ENCODE results near the gene TXNIP. TPM values are rescaled to one million over a fixed set of nuclear protein-coding genes. Genes with fewer than 3 reads are reported as not detected.

TXNIP gene
- total and polyA plus RNA-seq, 7 donors: 887 to 2,747 (median 1,577) TPM

GRCh38 chr1:145978854-145979745 is 17.3 kb downstream of the TXNIP start:
- Histone ChIP-seq H3K36me3 (ENCODE audit: insufficient read depth in 1 of 2, low read depth in 1 of 2) (peaks cover 0 to 11% of the 10 kb centered on the region in 2 donors), H3K4me3 (peak overlapping the region; percentile 50), H3K27ac (peak overlapping the region; percentile 98), H3K9me3 (no peaks in the 10 kb centered on the region), H3K4me1 (peaks cover 63% of the 10 kb centered on the region), H3K27me3 (ENCODE audit: insufficient read depth in 3 of 3, low read length in 2 of 3) (no peaks in the 10 kb centered on the region)
- ATAC-seq (peak; percentile 78 to 83 (median 82)), DNase-seq (peak; percentile 90 to 94)
- 3 to 5% (median 3%) methylated on average over 9 of the region's 9 CpGs for WGBS, 3 donors
- peak; percentile 27 for TF ChIP-seq CTCF (IDR thresholded peaks at IDR 0.05)
- intact Hi-C loops (cut with DNase I): loop anchor here in 1 of 2 donors (2.0 kb wide), 1 partner anchor 18 kb away; no protein-coding TSS in a partner anchor

DNA sequence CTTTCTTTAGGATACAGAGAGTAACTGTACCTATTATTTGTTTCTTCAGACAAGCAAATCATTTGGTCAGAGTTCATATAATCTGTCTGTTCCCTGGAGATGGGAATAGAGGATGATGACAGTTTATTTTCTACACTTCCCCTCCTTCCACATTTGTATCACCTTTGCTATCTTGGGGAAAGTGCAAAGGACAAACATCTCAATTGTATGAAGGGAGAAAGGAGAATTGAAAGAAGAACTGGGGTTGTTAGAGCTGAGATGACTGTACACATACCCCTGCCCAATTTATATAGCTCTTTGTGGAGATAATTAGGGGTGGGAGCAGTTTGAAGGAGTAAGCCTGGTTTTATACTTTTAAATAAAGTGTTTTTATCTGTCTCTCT is 17.9 kb downstream of the TXNIP start:
- Histone ChIP-seq H3K4me3 (peak overlapping the region; percentile 50), H3K4me1 (peaks cover 56% of the 10 kb centered on the region)

DNA sequence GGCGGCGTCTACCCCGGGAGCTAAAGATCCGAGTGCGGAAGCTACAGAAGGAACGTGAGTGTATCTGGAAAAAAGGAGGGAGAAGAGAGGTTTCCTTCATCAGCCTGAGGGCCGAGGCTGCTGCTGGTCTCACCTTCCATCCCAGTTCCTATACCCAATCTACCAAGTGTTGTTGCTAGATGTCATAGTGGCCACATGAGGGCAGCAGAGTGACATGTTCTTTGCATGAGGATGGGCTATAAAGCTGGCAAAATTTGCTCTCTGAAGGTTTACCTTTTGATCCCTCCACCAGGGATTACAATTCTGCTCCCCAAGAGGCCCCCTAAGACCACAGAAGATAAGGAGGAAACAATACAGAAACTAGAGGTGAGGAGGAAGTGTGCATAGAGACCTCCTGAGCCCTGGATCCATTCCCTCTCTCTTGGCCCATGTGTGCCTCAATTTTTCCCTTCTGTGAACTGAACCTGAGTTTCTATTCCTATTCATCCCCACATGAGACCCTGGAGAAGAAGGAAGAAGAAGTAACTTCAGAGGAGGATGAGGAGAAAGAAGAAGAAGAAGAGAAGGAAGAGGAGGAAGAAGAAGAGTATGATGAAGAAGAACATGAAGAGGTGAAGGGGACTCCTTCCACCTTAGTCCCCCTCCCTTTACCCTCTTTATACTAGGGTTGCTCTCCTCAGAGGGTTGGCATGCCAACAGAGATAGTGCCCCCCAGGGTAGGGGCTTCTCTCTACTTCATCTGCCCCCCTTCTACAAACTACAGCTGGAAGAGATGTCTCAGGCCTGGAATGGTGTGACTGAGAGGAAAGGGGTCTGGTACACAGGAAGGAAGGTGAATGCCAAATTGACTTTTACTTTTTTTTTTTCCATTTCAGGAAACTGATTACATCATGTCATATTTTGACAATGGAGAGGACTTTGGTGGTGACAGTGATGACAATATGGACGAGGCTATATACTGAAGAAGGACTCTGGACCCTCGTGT is 18.6 kb downstream of the TXNIP start:
- 14 to 23% (median 19%) methylated on average over 9 of the region's 9 CpGs for WGBS, 3 donors
- peaks cover 0 to 11% of the 10 kb centered on the region in 2 donors for H3K36me3 ChIP-seq (ENCODE audit: insufficient read depth in 1 of 2, low read depth in 1 of 2)
- peak; percentile 86 for TF ChIP-seq CTCF (IDR thresholded peaks at IDR 0.05)
- H3K4me1 ChIP-seq: peaks cover 52% of the 10 kb centered on the region
- DNase-seq (peak; percentile 63 to 77), ATAC-seq (peak; percentile 20 to 47 (median 29))
- intact Hi-C loops (cut with DNase I): loop anchor here (2.0 kb wide), 2 partner anchors 17 to 35 kb away; no protein-coding TSS in a partner anchor
- peak overlapping the region; percentile 50 for H3K4me3 ChIP-seq
- H3K27ac ChIP-seq: peak overlapping the region; percentile 98
- no peaks in the 10 kb centered on the region for H3K27me3 ChIP-seq (ENCODE audit: insufficient read depth in 3 of 3, low read length in 2 of 3)
- no peaks in the 10 kb centered on the region for H3K9me3 ChIP-seq

More for the DNA sequence above, 17.9 kb downstream of the TXNIP start:
- Histone ChIP-seq H3K9me3 (no peaks in the 10 kb centered on the region), H3K27ac (peak overlapping the region; percentile 98), H3K36me3 (ENCODE audit: insufficient read depth in 1 of 2, low read depth in 1 of 2) (peaks cover 0 to 11% of the 10 kb centered on the region in 2 donors), H3K27me3 (ENCODE audit: insufficient read depth in 3 of 3, low read length in 2 of 3) (no peaks in the 10 kb centered on the region)
- no peak for TF ChIP-seq CTCF (IDR thresholded peaks at IDR 0.05)
- ATAC-seq (no peak), DNase-seq (no peak)
- intact Hi-C loops (cut with DNase I): loop anchor here in 1 of 2 donors (2.0 kb wide), 1 partner anchor 18 kb away; no protein-coding TSS in a partner anchor

DNA sequence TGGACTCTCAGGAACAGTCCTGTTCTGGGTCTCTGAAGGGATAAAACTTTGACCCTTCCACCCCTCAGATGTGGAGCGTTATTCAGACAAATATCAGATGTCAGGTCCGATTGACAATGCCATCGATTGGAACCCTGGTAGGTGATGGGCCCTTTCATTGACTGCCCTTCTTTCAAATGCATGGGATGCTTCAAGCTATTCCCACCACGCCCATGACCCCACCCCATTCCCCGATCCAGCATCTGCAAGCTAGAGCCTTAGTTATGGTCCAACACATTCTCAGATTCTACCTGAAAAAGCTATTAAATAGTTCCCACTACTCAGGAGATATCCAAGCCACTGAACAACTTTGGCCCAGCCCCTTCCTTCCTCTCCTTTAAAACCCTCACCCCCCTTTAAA is 19.4 kb downstream of the TXNIP start:
- ATAC-seq: no peak

More for the DNA sequence above, 19.4 kb downstream of the TXNIP start:
- peak in 1 of 2 donors; percentile 35 for DNase-seq
- 76 to 78% (median 78%) methylated on average over 5 of the region's 5 CpGs for WGBS, 3 donors
- Histone ChIP-seq H3K27ac (peak overlapping the region; percentile 98), H3K36me3 (ENCODE audit: insufficient read depth in 1 of 2, low read depth in 1 of 2) (peaks cover 0 to 11% of the 10 kb centered on the region in 2 donors), H3K27me3 (ENCODE audit: insufficient read depth in 3 of 3, low read length in 2 of 3) (no peaks in the 10 kb centered on the region), H3K4me3 (no peak overlapping the region), H3K4me1 (peaks cover 44% of the 10 kb centered on the region), H3K9me3 (no peaks in the 10 kb centered on the region)
- intact Hi-C loops (cut with DNase I): loop anchor here in 1 of 2 donors (2.0 kb wide), 1 partner anchor 36 kb away; no protein-coding TSS in a partner anchor
- no peak for TF ChIP-seq CTCF (IDR thresholded peaks at IDR 0.05)

Measured in psoas muscle (tissue), 8 donors.